GM12878 (cell line): ENCODE results near the gene RBM4B. TPM values are rescaled to one million over a fixed set of nuclear protein-coding genes. Genes with fewer than 3 reads are reported as not detected.

Source experiments
- ATAC-seq: fragments of 200-7000 bp; cut with Tn5 transposase; 3 replicates; pipeline ENCODE4 v1.9.1; 2020; ENCODE audit warnings: mild to moderate bottlenecking, moderate library complexity
- BruUV-seq: library from RNA; stranded (reverse); fragments of 400-500 nt; replicated peaks from 2 replicates; lab custom pipeline; 2021; lab: Mats Ljungman, UMichigan
- CTCF ChIA-PET: fragments of 300-600 bp; sonication (Branson Sonifier 250); formaldehyde crosslinking; extraction: SDS; loops from one replicate; lab custom pipeline; 2021; ENCODE audit warnings: inconsistent platforms; lab: Yijun Ruan, JAX
- POLR2A ChIA-PET: fragments of 350-600 bp; formaldehyde crosslinking; extraction: SDS; loops from one replicate; lab custom pipeline; 2021; ENCODE audit warnings: inconsistent platforms; lab: Charles Lee
- RAD21 ChIA-PET: fragments of 300-600 bp; sonication (Branson Sonifier 250); formaldehyde crosslinking; loops from one replicate; lab custom pipeline; 2023; ENCODE audit warnings: antibody characterized with exemption; ENCODE audit not compliant: unreplicated experiment; lab: Charles Lee
- SMC1A ChIA-PET: fragments of 300-600 bp; sonication (Branson Sonifier 250); formaldehyde crosslinking; loops from one replicate; lab custom pipeline; 2023; ENCODE audit not compliant: unreplicated experiment, uncharacterized antibody; lab: Charles Lee
- DNase-seq: peaks from one replicate; pipeline ENCODE4 v3.0.0-alpha.2; 2011; ENCODE audit warnings: low read depth, low spot score
- FAIRE-seq: peaks from 3 replicates; lab custom pipeline; 2011; peaks lifted over from hg19 to GRCh38; lab: Jason Lieb, UNC
- H2AFZ ChIP-seq: 2 replicates; pipeline ENCODE4 v1.6.0; 2011; ENCODE audit warnings: low read depth, low read length, control low read depth; ENCODE audit not compliant: control insufficient read depth
- H3K27ac ChIP-seq: 2 replicates; pipeline ENCODE4 v1.5.1; 2011; ENCODE audit warnings: control low read depth; ENCODE audit not compliant: control insufficient read depth, insufficient read depth
- H3K27me3 ChIP-seq, 2 experiments: replicated peaks in 1 of 2; 2 replicates each; pipeline versions ENCODE4 v1.6.0 to v1.6.1; 2011; ENCODE audit warnings: low read length in 1 of 2; ENCODE audit not compliant: control insufficient read depth in 2 of 2, insufficient read depth in 2 of 2
- H3K36me3 ChIP-seq, 2 experiments: 2 replicates each; pipeline ENCODE4 v1.5.1; 2011; ENCODE audit warnings: low read length in 1 of 2; ENCODE audit not compliant: control insufficient read depth in 2 of 2, insufficient read depth in 2 of 2
- H3K4me1 ChIP-seq: 2 replicates; pipeline ENCODE4 v1.6.1; 2011; ENCODE audit warnings: mild to moderate bottlenecking, low read length, moderate library complexity, mixed read lengths; ENCODE audit not compliant: control insufficient read depth, insufficient read depth
- H3K4me2 ChIP-seq: 2 replicates; pipeline ENCODE4 v1.6.0; 2011; ENCODE audit warnings: control low read depth; ENCODE audit not compliant: control insufficient read depth, insufficient read depth
- H3K4me3 ChIP-seq: fragments of 200-600 bp; sonication (generic); 2 replicates; pipeline ENCODE4 v1.5.1; 2016
- H3K79me2 ChIP-seq: 2 replicates; pipeline ENCODE4 v1.6.0; 2011; ENCODE audit warnings: low read length; ENCODE audit not compliant: control insufficient read depth, insufficient read depth
- H3K9ac ChIP-seq: 2 replicates; pipeline ENCODE4 v1.8.0; 2011; ENCODE audit warnings: low read length, control low read depth, mixed read lengths; ENCODE audit not compliant: control insufficient read depth, insufficient read depth
- H3K9me3 ChIP-seq: replicated peaks from 3 replicates; pipeline ENCODE4 v1.5.1; 2011; ENCODE audit warnings: mild to moderate bottlenecking, low read length; ENCODE audit not compliant: control insufficient read depth, insufficient read depth
- H4K20me1 ChIP-seq: 2 replicates; pipeline ENCODE4 v1.6.0; 2011; ENCODE audit not compliant: control insufficient read depth, insufficient read depth
- MLLT1 ChIP-seq: fragments of 450-650 bp; IDR thresholded peaks from 2 replicates; pipeline ENCODE4 v1.6.1; 2016; ENCODE audit warnings: mild to moderate bottlenecking
- NKRF ChIP-seq: fragments of 450-650 bp; conservative IDR thresholded peaks from 2 replicates; pipeline ENCODE4 v1.6.1; 2017; ENCODE audit warnings: mild to moderate bottlenecking, moderate library complexity
- TAF1 ChIP-seq: IDR thresholded peaks from 2 replicates; pipeline ENCODE4 v1.6.1; 2011; ENCODE audit warnings: mild to moderate bottlenecking, low read depth, low read length, borderline replicate concordance
- ZNF622 ChIP-seq: fragments of 450-650 bp; IDR thresholded peaks from 2 replicates; pipeline ENCODE4 v1.6.1; 2017; ENCODE audit warnings: mild to moderate bottlenecking, inconsistent platforms
- WGBS: methylation state at CpG from one replicate; pipeline ENCODE4 v1.1.6; 2016; ENCODE audit warnings: low lambda C conversion rate; ENCODE audit not compliant: insufficient replicate concordance, insufficient coverage; ENCODE audit errors: missing lambda C conversion rate; 5-methylcytosine and 5-hydroxymethylcytosine counted together
- in situ Hi-C: fragments of 300-500 bp; cut with MboI; formaldehyde crosslinking; loops from 9 replicates; pipeline ENCODE4 v1.14.3; 2018; ENCODE audit warnings: mixed read lengths
- intact Hi-C: fragments of 100-400 bp; cut with micrococcal nuclease; formaldehyde crosslinking; loops from one replicate; pipeline ENCODE4 v1.14.2; 2022; ENCODE audit not compliant: unreplicated experiment
- polyA plus RNA-seq, 11 experiments: library from polyadenylated mRNA; depleted of rRNA in 4 of 11; unstranded in 6 of 11; stranded (reverse) in 5 of 11; fragments of >200 nt; fragmentation: Nextera tagmentation in 4 of 11; fragmentation: Illumina TruSeq in 1 of 11; extraction: Ambion mirVana in 4 of 11; extraction: Trizol in 1 of 11; gene quantifications; 1 replicate in 1 of 11; 2 replicates in 10 of 11; pipeline versions ENCODE4 v1.2.1 to v1.2.3, GENCODE V29; 2011 to 2016; ENCODE audit warnings: inconsistent platforms in 2 of 11, missing spikeins in 2 of 11, low read depth in 1 of 11
- total RNA-seq, 4 experiments: library from RNA; depleted of rRNA in 3 of 4; stranded (reverse); fragments of >200 nt in 3 of 4; fragmentation: Illumina TruSeq in 1 of 4; extraction: Trizol in 1 of 4; gene quantifications; 2 replicates each; pipeline versions ENCODE4 v1.2.1 to v1.2.3, GENCODE V29; 2013 to 2021

Gene RBM4B
- total and polyA plus RNA-seq, 10 of the 15 experiments (the other 5 are each of a cell fraction or from before 2014, with no cell fraction given), result 16.1 to 37.0 (median 21.6) TPM

GRCh38 chr11:66676931-66677598, 622 bp downstream of the RBM4B start:
- peak overlapping the region; percentile 89 for H2AFZ ChIP-seq
- peak overlapping the region; percentile 98 for H3K4me2 ChIP-seq
- DNase-seq, result no peak
- no TSS peak for BruUV-seq
- no peaks in the 10 kb centered on the region for H3K36me3 ChIP-seq
- RAD21 ChIA-PET, result interaction anchor here (0.7 to 4.0 kb wide), 27 partner anchors 16 to 491 kb away, joined by 3 to 74 read pairs (median 6); partner anchors contain the start of genes ACTN3, CCDC87, CCS and CTSF
- H3K9me3 ChIP-seq, result no peaks in the 10 kb centered on the region
- POLR2A ChIA-PET, result interaction anchor here (0.6 to 3.2 kb wide), 16 partner anchors 9 to 238 kb away, joined by 3 to 26 read pairs (median 6); partner anchors contain the start of genes ACTN3, CCDC87, CCS and DPP3
- H3K4me1 ChIP-seq, result peaks cover 9% of the 10 kb centered on the region
- H3K79me2 ChIP-seq, result peaks cover 24% of the 10 kb centered on the region
- SMC1A ChIA-PET, result interaction anchor here (0.6 to 4.2 kb wide), 21 partner anchors 13 to 238 kb away, joined by 3 to 74 read pairs (median 5); partner anchors contain the start of genes ACTN3, CCDC87, CCS and MRPL11
- peak overlapping the region; percentile 75 for H3K4me3 ChIP-seq
- no peak for TF ChIP-seq ZNF622
- TF ChIP-seq NKRF, result peak; percentile 43; the same call in 1 of the 2 replicates
- TF ChIP-seq MLLT1, result peak; percentile 5; the same call in 1 of the 2 replicates
- no peak for TF ChIP-seq TAF1
- TF ChIP-seq, all 136 proteins: peak for 2
- in situ Hi-C loops (no loop called here), intact Hi-C loops (loop anchor here (2.0 to 10.0 kb wide), 4 partner anchors 60 to 242 kb away; partner anchors contain the start of genes CCDC87, CCS, DPP3 and MRPL11)
- ATAC-seq, result no peak
- Histone ChIP-seq H3K27me3 (no peaks in the 10 kb centered on the region), H4K20me1 (no peaks in the 10 kb centered on the region), H3K9ac (peak overlapping the region; percentile 78), H3K27ac (peak overlapping the region; percentile 89)
- no peak for FAIRE-seq
- WGBS, result 37% methylated on average over 25 of the region's 27 CpGs
- CTCF ChIA-PET, result interaction anchor here (0.6 to 6.3 kb wide), 32 partner anchors 9 to 291 kb away, joined by 3 to 166 read pairs (median 8); partner anchors contain the start of genes ACTN3, BBS1, CCDC87 and CCS
